ENCODE results near the gene NGEF.

GRCh38 chr2:232892843-232893242 is 120.2 kb downstream of the NGEF start:
- TF ChIP-seq CTCF (IDR thresholded peaks at IDR 0.05) (no peak), ZFX (IDR thresholded peaks at IDR 0.05; ENCODE audit: borderline replicate concordance) (no peak)

Data from 22Rv1 (cell line).